HepG2 (cell line): ENCODE results near the gene GFER. TPM values are rescaled to one million over a fixed set of nuclear protein-coding genes. Genes with fewer than 3 reads are reported as not detected.

Experiments used
- CBFB ChIP-seq: sonication (generic); formaldehyde crosslinking; IDR thresholded peaks from 2 replicates; pipeline ENCODE4 v1.4.0; 2020; ENCODE audit warnings: missing genetic modification reagents
- CENPX ChIP-seq: sonication (generic); formaldehyde crosslinking; IDR thresholded peaks from 2 replicates; pipeline ENCODE4 v1.9.0; 2021; ENCODE audit warnings: mild to moderate bottlenecking, missing genetic modification reagents, moderate library complexity
- CREB1 ChIP-seq, 2 experiments: fragments of 450-650 bp in 1 of 2; IDR thresholded peaks; 2 replicates each; pipeline ENCODE4 v1.6.1; 2016 to 2017; ENCODE audit warnings: control low read depth in 1 of 2, mild to moderate bottlenecking in 1 of 2, missing compliant biosample characterization in 1 of 2, missing genetic modification characterization in 1 of 2
- ETV5 ChIP-seq: IDR thresholded peaks from 2 replicates; pipeline ENCODE4 v1.6.1; 2018; ENCODE audit warnings: missing biosample characterization, missing genetic modification reagents, inconsistent platforms, borderline replicate concordance
- GPN1 ChIP-seq: sonication (generic); formaldehyde crosslinking; IDR thresholded peaks from 2 replicates; pipeline ENCODE4 v1.5.1; 2020; ENCODE audit warnings: missing genetic modification reagents, borderline replicate concordance
- PHF8 ChIP-seq: sonication (generic); formaldehyde crosslinking; IDR thresholded peaks from 2 replicates; pipeline ENCODE4 v1.5.0; 2020; ENCODE audit warnings: missing genetic modification reagents
- RELA ChIP-seq: sonication (generic); formaldehyde crosslinking; IDR thresholded peaks from 2 replicates; pipeline ENCODE4 v1.4.0; 2020; ENCODE audit warnings: missing genetic modification reagents
- TAF1 ChIP-seq: sonication (generic); formaldehyde crosslinking; IDR thresholded peaks from 2 replicates; pipeline ENCODE4 v1.4.0; 2020; ENCODE audit warnings: missing genetic modification reagents
- THAP11 ChIP-seq: IDR thresholded peaks from 2 replicates; pipeline ENCODE4 v1.6.1; 2016; ENCODE audit warnings: missing biosample characterization, missing genetic modification reagents
- ZGPAT ChIP-seq: IDR thresholded peaks from 2 replicates; pipeline ENCODE4 v1.6.1; 2016; ENCODE audit warnings: mild to moderate bottlenecking
- ZNF281 ChIP-seq: sonication (generic); formaldehyde crosslinking; IDR thresholded peaks from 2 replicates; pipeline ENCODE4 v1.4.0; 2020; ENCODE audit warnings: missing genetic modification reagents, borderline replicate concordance
- ZNF335 ChIP-seq: sonication (generic); formaldehyde crosslinking; IDR thresholded peaks from 2 replicates; pipeline ENCODE4 v1.4.0; 2020; ENCODE audit warnings: missing genetic modification reagents
- ZNF572 ChIP-seq: sonication (generic); formaldehyde crosslinking; IDR thresholded peaks from 2 replicates; pipeline ENCODE4 v1.5.1; 2020; ENCODE audit warnings: mild to moderate bottlenecking, missing genetic modification reagents
- ZNF577 ChIP-seq: sonication (generic); formaldehyde crosslinking; IDR thresholded peaks from 2 replicates; pipeline ENCODE4 v1.4.0; 2020; ENCODE audit warnings: mild to moderate bottlenecking, low read depth, missing genetic modification reagents, borderline replicate concordance
- ZNF775 ChIP-seq: sonication (generic); formaldehyde crosslinking; IDR thresholded peaks from 2 replicates; pipeline ENCODE4 v1.4.0; 2020; ENCODE audit warnings: missing genetic modification reagents, mild to moderate bottlenecking, moderate library complexity, borderline replicate concordance
- ZSCAN20 ChIP-seq: sonication (generic); formaldehyde crosslinking; IDR thresholded peaks from 2 replicates; pipeline ENCODE4 v1.4.0; 2020; ENCODE audit warnings: missing genetic modification reagents, mild to moderate bottlenecking, borderline replicate concordance
- polyA plus RNA-seq, 8 experiments: library from polyadenylated mRNA; depleted of rRNA in 3 of 8; stranded (reverse) in 7 of 8; unstranded in 1 of 8; fragments of >200 nt; fragmentation: Illumina TruSeq in 4 of 8; extraction: Trizol in 4 of 8; gene quantifications; 2 replicates each; pipeline versions ENCODE4 v1.2.1 to v1.2.3, GENCODE V29; 2011 to 2016; ENCODE audit warnings: low read depth in 4 of 8, missing spikeins in 1 of 8, mixed read lengths in 1 of 8; ENCODE audit not compliant: insufficient read depth in 1 of 8
- total RNA-seq, 5 experiments: library from RNA; depleted of rRNA; stranded (reverse); fragments of >200 nt; fragmentation: Illumina TruSeq; extraction: Trizol; gene quantifications; 2 replicates each; pipeline ENCODE4 v1.2.3, GENCODE V29; 2016; ENCODE audit warnings: low read depth in 1 of 5
- TF ChIP-seq, protein P1 (sequence below): sonication (generic); formaldehyde crosslinking; IDR thresholded peaks from 2 replicates; pipeline ENCODE4 v1.5.1; 2020; ENCODE audit warnings: missing genetic modification reagents, mild to moderate bottlenecking, borderline replicate concordance
- TF ChIP-seq, protein P2 (sequence below): sonication (generic); formaldehyde crosslinking; IDR thresholded peaks from 2 replicates; pipeline ENCODE4 v1.9.0; 2021; ENCODE audit warnings: missing genetic modification reagents, borderline replicate concordance

The GFER gene
- total and polyA plus RNA-seq, 2 of the 13 experiments (the other 11 are each of a cell fraction or from before 2014, with no cell fraction given): 28.6 to 71.7 TPM

DNA sequence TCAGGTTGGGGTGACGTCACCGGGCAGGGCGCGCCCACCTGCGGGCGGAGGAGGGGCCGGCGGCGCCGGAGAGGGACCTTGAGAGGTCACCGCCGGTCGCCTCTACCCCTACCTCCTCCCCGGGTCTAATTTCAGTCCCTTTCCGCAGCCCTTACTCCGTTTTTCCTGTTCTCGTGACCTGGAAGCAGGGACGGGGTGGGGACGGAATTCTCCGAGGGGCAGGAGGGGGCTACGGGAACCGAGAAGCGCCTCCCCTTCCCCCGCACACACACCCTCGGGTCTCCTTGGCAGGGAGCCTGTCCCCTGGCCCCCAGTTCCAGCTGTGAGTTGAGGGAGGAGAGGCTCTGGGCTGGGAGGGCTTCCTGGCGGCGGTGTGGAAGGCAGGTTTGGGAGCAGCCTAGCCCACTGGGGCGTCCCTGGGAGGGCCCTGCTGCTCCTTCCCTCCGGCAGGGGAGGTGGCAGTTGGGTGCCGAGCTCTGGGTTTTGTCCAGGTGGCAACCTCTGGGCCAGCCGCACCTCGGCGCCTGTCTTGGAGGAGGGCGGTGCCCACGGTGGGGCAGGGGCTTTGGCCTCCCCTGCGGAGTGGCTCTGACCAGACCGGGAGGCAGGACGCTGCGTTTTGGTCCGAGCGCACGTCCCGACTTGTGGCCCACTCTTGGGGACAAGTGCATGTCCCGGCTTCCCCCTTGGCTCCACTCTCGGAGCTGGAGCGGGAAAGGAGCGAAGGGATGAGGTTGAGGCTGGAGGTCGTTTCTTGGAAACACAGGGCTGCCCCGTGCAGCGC is 6.5 kb downstream of the GFER start (continued):
- TF ChIP-seq ZNF281 (CRISPR knock-in tag): peak; percentile 60; the same call in 1 of the 2 replicates
- TF ChIP-seq, protein P1, sequence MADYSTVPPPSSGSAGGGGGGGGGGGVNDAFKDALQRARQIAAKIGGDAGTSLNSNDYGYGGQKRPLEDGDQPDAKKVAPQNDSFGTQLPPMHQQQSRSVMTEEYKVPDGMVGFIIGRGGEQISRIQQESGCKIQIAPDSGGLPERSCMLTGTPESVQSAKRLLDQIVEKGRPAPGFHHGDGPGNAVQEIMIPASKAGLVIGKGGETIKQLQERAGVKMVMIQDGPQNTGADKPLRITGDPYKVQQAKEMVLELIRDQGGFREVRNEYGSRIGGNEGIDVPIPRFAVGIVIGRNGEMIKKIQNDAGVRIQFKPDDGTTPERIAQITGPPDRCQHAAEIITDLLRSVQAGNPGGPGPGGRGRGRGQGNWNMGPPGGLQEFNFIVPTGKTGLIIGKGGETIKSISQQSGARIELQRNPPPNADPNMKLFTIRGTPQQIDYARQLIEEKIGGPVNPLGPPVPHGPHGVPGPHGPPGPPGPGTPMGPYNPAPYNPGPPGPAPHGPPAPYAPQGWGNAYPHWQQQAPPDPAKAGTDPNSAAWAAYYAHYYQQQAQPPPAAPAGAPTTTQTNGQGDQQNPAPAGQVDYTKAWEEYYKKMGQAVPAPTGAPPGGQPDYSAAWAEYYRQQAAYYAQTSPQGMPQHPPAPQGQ (CRISPR knock-in tag): no peak
- TF ChIP-seq ZGPAT (CRISPR knock-in tag): 0 out of 2 replicates have a peak, but pooled peaks have one; percentile 18
- TF ChIP-seq ZNF335 (CRISPR knock-in tag): no peak
- TF ChIP-seq ZNF572 (CRISPR knock-in tag): 0 out of 2 replicates have a peak, but pooled peaks have one; percentile 63
- TF ChIP-seq, protein P2, sequence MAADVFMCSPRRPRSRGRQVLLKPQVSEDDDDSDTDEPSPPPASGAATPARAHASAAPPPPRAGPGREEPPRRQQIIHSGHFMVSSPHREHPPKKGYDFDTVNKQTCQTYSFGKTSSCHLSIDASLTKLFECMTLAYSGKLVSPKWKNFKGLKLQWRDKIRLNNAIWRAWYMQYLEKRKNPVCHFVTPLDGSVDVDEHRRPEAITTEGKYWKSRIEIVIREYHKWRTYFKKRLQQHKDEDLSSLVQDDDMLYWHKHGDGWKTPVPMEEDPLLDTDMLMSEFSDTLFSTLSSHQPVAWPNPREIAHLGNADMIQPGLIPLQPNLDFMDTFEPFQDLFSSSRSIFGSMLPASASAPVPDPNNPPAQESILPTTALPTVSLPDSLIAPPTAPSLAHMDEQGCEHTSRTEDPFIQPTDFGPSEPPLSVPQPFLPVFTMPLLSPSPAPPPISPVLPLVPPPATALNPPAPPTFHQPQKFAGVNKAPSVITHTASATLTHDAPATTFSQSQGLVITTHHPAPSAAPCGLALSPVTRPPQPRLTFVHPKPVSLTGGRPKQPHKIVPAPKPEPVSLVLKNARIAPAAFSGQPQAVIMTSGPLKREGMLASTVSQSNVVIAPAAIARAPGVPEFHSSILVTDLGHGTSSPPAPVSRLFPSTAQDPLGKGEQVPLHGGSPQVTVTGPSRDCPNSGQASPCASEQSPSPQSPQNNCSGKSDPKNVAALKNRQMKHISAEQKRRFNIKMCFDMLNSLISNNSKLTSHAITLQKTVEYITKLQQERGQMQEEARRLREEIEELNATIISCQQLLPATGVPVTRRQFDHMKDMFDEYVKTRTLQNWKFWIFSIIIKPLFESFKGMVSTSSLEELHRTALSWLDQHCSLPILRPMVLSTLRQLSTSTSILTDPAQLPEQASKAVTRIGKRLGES (CRISPR knock-in tag): no peak
- no peak for TF ChIP-seq RELA
- TF ChIP-seq PHF8 (CRISPR knock-in tag): peak; percentile 36; the same call in 1 of the 2 replicates
- no peak for TF ChIP-seq ZNF775 (CRISPR knock-in tag)
- TF ChIP-seq THAP11 (CRISPR knock-in tag): 0 out of 2 replicates have a peak, but pooled peaks have one; percentile 13
- 0 out of 2 replicates have a peak, but pooled peaks have one; percentile 6 for TF ChIP-seq CBFB (CRISPR knock-in tag)
- TF ChIP-seq GPN1 (CRISPR knock-in tag): no peak
- no peak for TF ChIP-seq CENPX
- TF ChIP-seq ZNF577 (CRISPR knock-in tag): no peak
- 0 out of 2 replicates have a peak, but pooled peaks have one; percentile 23 for TF ChIP-seq TAF1 (CRISPR knock-in tag)
- peak; percentile 95 for TF ChIP-seq CREB1 (IDR thresholded peaks at IDR 0.05)
- TF ChIP-seq CREB1 (CRISPR knock-in tag; IDR thresholded peaks at IDR 0.05): no peak
- peak; percentile 30; the same call in 1 of the 2 replicates for TF ChIP-seq ETV5 (CRISPR knock-in tag)
- TF ChIP-seq ZSCAN20 (CRISPR knock-in tag): no peak
